Liver (tissue), 3 donors: ENCODE data around the gene CNMD.

Experiments
- EGR1 ChIP-seq, 2 donors: IDR thresholded peaks; 2 replicates each; pipeline ENCODE4 v1.6.1; 2016 to 2018; ENCODE audit warnings: antibody characterized with exemption in 2 of 2, low read depth in 2 of 2
- GABPA ChIP-seq, 2 donors: IDR thresholded peaks in 1 of 2; conservative IDR thresholded peaks in 1 of 2; 2 replicates each; pipeline ENCODE4 v1.6.1; 2016; ENCODE audit warnings: antibody characterized with exemption in 2 of 2, mild to moderate bottlenecking in 1 of 2, moderate library complexity in 1 of 2
- HNF4A ChIP-seq, 2 donors: conservative IDR thresholded peaks; 2 replicates each; pipeline ENCODE4 v1.6.1; 2016; ENCODE audit warnings: antibody characterized with exemption in 2 of 2, mild to moderate bottlenecking in 2 of 2
- JUND ChIP-seq, 2 donors: IDR thresholded peaks; 2 replicates each; pipeline ENCODE4 v1.6.1; 2016; ENCODE audit warnings: antibody characterized with exemption in 2 of 2
- RAD21 ChIP-seq, 2 donors: IDR thresholded peaks; 2 replicates each; pipeline ENCODE4 v1.6.1; 2016; ENCODE audit warnings: antibody characterized with exemption in 2 of 2, mild to moderate bottlenecking in 2 of 2
- REST ChIP-seq: IDR thresholded peaks from 2 replicates; pipeline ENCODE4 v1.6.1; 2016; ENCODE audit warnings: antibody characterized with exemption, mild to moderate bottlenecking
- RXRA ChIP-seq, 2 donors: IDR thresholded peaks; 2 replicates each; pipeline ENCODE4 v1.6.1; 2017 to 2018; ENCODE audit warnings: antibody characterized with exemption in 2 of 2, mild to moderate bottlenecking in 1 of 2
- SP1 ChIP-seq: IDR thresholded peaks from 2 replicates; pipeline ENCODE4 v1.6.1; 2018; ENCODE audit warnings: antibody characterized with exemption, mild to moderate bottlenecking
- TAF1 ChIP-seq: conservative IDR thresholded peaks from 2 replicates; pipeline ENCODE4 v1.6.1; 2016; ENCODE audit warnings: antibody characterized with exemption, mild to moderate bottlenecking
- YY1 ChIP-seq: IDR thresholded peaks from 2 replicates; pipeline ENCODE4 v1.6.1; 2016; ENCODE audit warnings: antibody characterized with exemption, mild to moderate bottlenecking
- TF ChIP-seq, protein P1 (sequence below): fragments of 150-350 bp; IDR thresholded peaks from 2 replicates; pipeline ENCODE4 v1.5.1; 2017; ENCODE audit warnings: improper control_type of control experiment, low read depth, low read length; ENCODE audit not compliant: missing input control
- TF ChIP-seq, protein P2 (sequence below): IDR thresholded peaks from 2 replicates; pipeline ENCODE4 v1.6.1; 2016; ENCODE audit warnings: antibody characterized with exemption
- TF ChIP-seq, protein P3 (sequence below): IDR thresholded peaks from 2 replicates; pipeline ENCODE4 v1.6.1; 2016; ENCODE audit warnings: antibody characterized with exemption
- donor health status: healthy.
- donor health status: healthy.

- TF ChIP-seq, protein P1, sequence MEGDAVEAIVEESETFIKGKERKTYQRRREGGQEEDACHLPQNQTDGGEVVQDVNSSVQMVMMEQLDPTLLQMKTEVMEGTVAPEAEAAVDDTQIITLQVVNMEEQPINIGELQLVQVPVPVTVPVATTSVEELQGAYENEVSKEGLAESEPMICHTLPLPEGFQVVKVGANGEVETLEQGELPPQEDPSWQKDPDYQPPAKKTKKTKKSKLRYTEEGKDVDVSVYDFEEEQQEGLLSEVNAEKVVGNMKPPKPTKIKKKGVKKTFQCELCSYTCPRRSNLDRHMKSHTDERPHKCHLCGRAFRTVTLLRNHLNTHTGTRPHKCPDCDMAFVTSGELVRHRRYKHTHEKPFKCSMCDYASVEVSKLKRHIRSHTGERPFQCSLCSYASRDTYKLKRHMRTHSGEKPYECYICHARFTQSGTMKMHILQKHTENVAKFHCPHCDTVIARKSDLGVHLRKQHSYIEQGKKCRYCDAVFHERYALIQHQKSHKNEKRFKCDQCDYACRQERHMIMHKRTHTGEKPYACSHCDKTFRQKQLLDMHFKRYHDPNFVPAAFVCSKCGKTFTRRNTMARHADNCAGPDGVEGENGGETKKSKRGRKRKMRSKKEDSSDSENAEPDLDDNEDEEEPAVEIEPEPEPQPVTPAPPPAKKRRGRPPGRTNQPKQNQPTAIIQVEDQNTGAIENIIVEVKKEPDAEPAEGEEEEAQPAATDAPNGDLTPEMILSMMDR: no peak
- TF ChIP-seq, protein P2, sequence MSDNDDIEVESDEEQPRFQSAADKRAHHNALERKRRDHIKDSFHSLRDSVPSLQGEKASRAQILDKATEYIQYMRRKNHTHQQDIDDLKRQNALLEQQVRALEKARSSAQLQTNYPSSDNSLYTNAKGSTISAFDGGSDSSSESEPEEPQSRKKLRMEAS: no peak
- no peak for TF ChIP-seq RXRA (IDR thresholded peaks at IDR 0.05)
- no peak for TF ChIP-seq TAF1
- TF ChIP-seq RAD21 (IDR thresholded peaks at IDR 0.05): no peak
- no peak for TF ChIP-seq REST
- TF ChIP-seq, protein P3, sequence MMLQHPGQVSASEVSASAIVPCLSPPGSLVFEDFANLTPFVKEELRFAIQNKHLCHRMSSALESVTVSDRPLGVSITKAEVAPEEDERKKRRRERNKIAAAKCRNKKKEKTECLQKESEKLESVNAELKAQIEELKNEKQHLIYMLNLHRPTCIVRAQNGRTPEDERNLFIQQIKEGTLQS: no peak
- no peak for TF ChIP-seq SP1
- no peak for TF ChIP-seq JUND (IDR thresholded peaks at IDR 0.05)
- TF ChIP-seq YY1: no peak
- no peak for TF ChIP-seq HNF4A (conservative IDR thresholded peaks at IDR 0.05)
- no peak for TF ChIP-seq GABPA (IDR thresholded peaks at IDR 0.05 in 1 of 2, conservative IDR thresholded peaks at IDR 0.05 in 1 of 2)
- no peak for TF ChIP-seq EGR1 (IDR thresholded peaks at IDR 0.05; ENCODE audit: low read depth in 2 of 2)
Measured at GRCh38 chr13:52743988-52744387, 4.4 kb upstream of the CNMD start.
